K562 (cell line): ENCODE data around the gene MED29. TPM values are rescaled to one million over a fixed set of nuclear protein-coding genes. Genes with fewer than 3 reads are reported as not detected.

ENCODE experiments used
- ARHGAP35 ChIP-seq: fragments of 450-650 bp; IDR thresholded peaks from 2 replicates; pipeline ENCODE4 v1.6.1; 2018; ENCODE audit not compliant: partially characterized antibody
- BACH1 ChIP-seq: fragments of 200-800 bp; sonication (Bioruptor generic); IDR thresholded peaks from 2 replicates; pipeline ENCODE4 v1.6.1; 2016; ENCODE audit warnings: missing genetic modification characterization, missing compliant biosample characterization
- CHAMP1 ChIP-seq: fragments of 450-650 bp; IDR thresholded peaks from 2 replicates; pipeline ENCODE4 v1.6.1; 2016; ENCODE audit warnings: mild to moderate bottlenecking
- E2F4 ChIP-seq: sonication (generic); formaldehyde crosslinking; IDR thresholded peaks from 2 replicates; pipeline ENCODE4 v1.8.0; 2022; ENCODE audit warnings: mild to moderate bottlenecking, low read depth, missing genetic modification reagents
- E2F5 ChIP-seq: sonication (generic); formaldehyde crosslinking; IDR thresholded peaks from 2 replicates; pipeline ENCODE4 v1.8.0; 2022; ENCODE audit warnings: mild to moderate bottlenecking, missing genetic modification reagents
- MLLT1 ChIP-seq, 2 experiments: fragments of 450-650 bp; IDR thresholded peaks; 2 replicates each; pipeline ENCODE4 v1.6.1; 2016
- NFRKB ChIP-seq: fragments of 450-650 bp; IDR thresholded peaks from 2 replicates; pipeline ENCODE4 v1.6.1; 2016; ENCODE audit warnings: low read depth
- NR3C1 ChIP-seq: sonication (generic); formaldehyde crosslinking; IDR thresholded peaks from 2 replicates; pipeline ENCODE4 v1.8.1; 2022; ENCODE audit warnings: missing genetic modification reagents
- SAFB ChIP-seq: fragments of 200-400 bp; formaldehyde crosslinking; IDR thresholded peaks from 2 replicates; pipeline ENCODE4 v1.6.1; 2017; ENCODE audit warnings: low read depth, low read length, borderline replicate concordance
- SIX5 ChIP-seq, 2 experiments: IDR thresholded peaks; 2 replicates each; pipeline ENCODE4 v1.6.1; 2011; ENCODE audit warnings: low read length in 2 of 2, borderline replicate concordance in 1 of 2, low read depth in 1 of 2, mild to moderate bottlenecking in 1 of 2, moderate library complexity in 1 of 2; ENCODE audit not compliant: insufficient read depth in 1 of 2
- SNIP1 ChIP-seq: fragments of 450-650 bp; IDR thresholded peaks from 2 replicates; pipeline ENCODE4 v1.7.1; 2017; ENCODE audit warnings: low read depth, mild to moderate bottlenecking
- TAF7 ChIP-seq: fragments of 450-650 bp; IDR thresholded peaks from 2 replicates; pipeline ENCODE4 v1.6.1; 2016; ENCODE audit warnings: missing genetic modification characterization, missing compliant biosample characterization
- ZBTB1 ChIP-seq: sonication (generic); formaldehyde crosslinking; IDR thresholded peaks from 2 replicates; pipeline ENCODE4 v1.8.1; 2023; ENCODE audit warnings: missing genetic modification reagents, low read depth, mild to moderate bottlenecking, borderline replicate concordance
- ZBTB33 ChIP-seq: sonication (generic); formaldehyde crosslinking; IDR thresholded peaks from 2 replicates; pipeline ENCODE4 v1.8.1; 2023; ENCODE audit warnings: mild to moderate bottlenecking, missing genetic modification reagents
- ZNF316 ChIP-seq: fragments of 450-650 bp; IDR thresholded peaks from 2 replicates; pipeline ENCODE4 v1.6.1; 2016
- ZNF347 ChIP-seq: fragments of 450-650 bp; formaldehyde crosslinking; IDR thresholded peaks from 2 replicates; pipeline ENCODE4 v1.4.0; 2020; ENCODE audit warnings: low read depth, mild to moderate bottlenecking, moderate library complexity
- ZNF384 ChIP-seq: IDR thresholded peaks from 2 replicates; pipeline ENCODE4 v1.6.1; 2012; ENCODE audit warnings: low read depth, low read length, improper control_type of control experiment
- ZNF431 ChIP-seq: sonication (generic); formaldehyde crosslinking; IDR thresholded peaks from 2 replicates; pipeline ENCODE4 v1.8.0; 2022; ENCODE audit warnings: mild to moderate bottlenecking, missing genetic modification reagents
- polyA plus RNA-seq, 8 experiments: library from polyadenylated mRNA; depleted of rRNA in 4 of 8; stranded (reverse) in 5 of 8; unstranded in 3 of 8; fragments of >200 nt; fragmentation: Nextera tagmentation in 2 of 8; fragmentation: Illumina TruSeq in 1 of 8; extraction: Ambion mirVana in 2 of 8; extraction: Trizol in 1 of 8; gene quantifications; 2 replicates each; pipeline versions ENCODE4 v1.2.1 to v1.2.3, GENCODE V29; 2011 to 2014; ENCODE audit warnings: inconsistent platforms in 1 of 8, missing spikeins in 1 of 8
- total RNA-seq, 7 experiments: library from RNA; depleted of rRNA in 6 of 7; stranded (reverse); fragments of >200 nt in 6 of 7; fragmentation: Illumina TruSeq in 2 of 7; extraction: Trizol in 2 of 7; gene quantifications; 2 replicates each; pipeline versions ENCODE4 v1.2.1 to v1.2.3, GENCODE V29; 2011 to 2021; ENCODE audit warnings: low replicate concordance in 1 of 7

Gene MED29
- total and polyA plus RNA-seq, 9 of the 15 experiments (the other 6 are each of a cell fraction or from before 2014, with no cell fraction given) = 1.8 to 22.6 (median 12.4) TPM

GRCh38 chr19:39341719-39342604, 49.2 kb upstream of the MED29 start, which contains the start of gene SAMD4B (continued):
- peak; percentile 70; the same call in 1 of the 2 replicates for TF ChIP-seq SNIP1
- no peak for TF ChIP-seq ARHGAP35
- TF ChIP-seq SIX5 (IDR thresholded peaks at IDR 0.05; ENCODE audit: borderline replicate concordance in 1 of 2, insufficient read depth in 1 of 2, low read depth in 1 of 2, low read length in 2 of 2) = peak in 1 of 2 experiments; percentile 31; a peak in 1 of 4 replicates
- no peak for TF ChIP-seq ZNF347 (CRISPR knock-in tag)
- TF ChIP-seq SAFB = peak; percentile 33; the same call in 1 of the 2 replicates
- TF ChIP-seq BACH1 (tag) = no peak
- peak; percentile 73; the same call in 1 of the 2 replicates for TF ChIP-seq E2F4 (CRISPR knock-in tag)
- no peak for TF ChIP-seq NR3C1 (CRISPR knock-in tag)
- TF ChIP-seq ZNF384 = no peak
- TF ChIP-seq ZNF316 = peak; percentile 98
- TF ChIP-seq TAF7 (tag) = peak; percentile 56
- peak; percentile 54; the same call in 1 of the 2 replicates for TF ChIP-seq NFRKB
- TF ChIP-seq ZNF431 = no peak
- peak; percentile 83 for TF ChIP-seq E2F5
- peak; percentile 72; the same call in 1 of the 2 replicates for TF ChIP-seq ZBTB1 (CRISPR knock-in tag)
- TF ChIP-seq MLLT1 (IDR thresholded peaks at IDR 0.05) = peak; percentile 18 to 53; a peak in 1 of 4 replicates
- no peak for TF ChIP-seq CHAMP1
- peak; percentile 76; the same call in 1 of the 2 replicates for TF ChIP-seq ZBTB33 (CRISPR knock-in tag)
